Measurements from ENCODE around the gene GSTK1.

- TF ChIP-seq POLR2A (IDR thresholded peaks at IDR 0.05): no peak
- TF ChIP-seq EP300 (IDR thresholded peaks at IDR 0.05): no peak
- no peak for TF ChIP-seq CTCF (IDR thresholded peaks at IDR 0.05)
These were observed 28.7 kb upstream of the GSTK1 start for GRCh38 chr7:143234533-143234875.
